Astrocyte (in vitro differentiated cells and primary cell): ENCODE data around the gene CCDC141. TPM values are rescaled to one million over a fixed set of nuclear protein-coding genes. Genes with fewer than 3 reads are reported as not detected.

ENCODE experiments used
- DNase-seq: peaks from one replicate; pipeline ENCODE4 v3.0.0-alpha.2; 2010; ENCODE audit warnings: low read depth
- FAIRE-seq: peaks from 2 replicates; lab custom pipeline; 2011; peaks lifted over from hg19 to GRCh38; lab: Jason Lieb, UNC
- H2AFZ ChIP-seq: 2 replicates; pipeline ENCODE4 v1.6.0; 2012; ENCODE audit warnings: low read depth, low read length, inconsistent platforms
- H3K27ac ChIP-seq: 2 replicates; pipeline ENCODE4 v1.5.1; 2011; ENCODE audit warnings: low read depth, low read length, inconsistent platforms
- H3K27me3 ChIP-seq: 2 replicates; pipeline ENCODE4 v1.6.0; 2011; ENCODE audit warnings: low read length, inconsistent platforms; ENCODE audit not compliant: insufficient read depth
- H3K36me3 ChIP-seq: 2 replicates; pipeline ENCODE4 v1.5.1; 2011; ENCODE audit warnings: low read length, inconsistent platforms; ENCODE audit not compliant: insufficient read depth
- H3K4me1 ChIP-seq: 2 replicates; pipeline ENCODE4 v1.5.1; 2011; ENCODE audit warnings: low read length, inconsistent platforms; ENCODE audit not compliant: insufficient read depth
- H3K4me2 ChIP-seq: 2 replicates; pipeline ENCODE4 v1.6.0; 2012; ENCODE audit warnings: low read length, inconsistent platforms
- H3K4me3 ChIP-seq: 2 replicates; pipeline ENCODE4 v1.5.1; 2011; ENCODE audit warnings: low read depth, mild to moderate bottlenecking, low read length, inconsistent platforms; ENCODE audit not compliant: insufficient read depth
- H3K79me2 ChIP-seq: 2 replicates; pipeline ENCODE4 v1.6.0; 2012; ENCODE audit warnings: mild to moderate bottlenecking, low read length, inconsistent platforms; ENCODE audit not compliant: insufficient read depth
- H3K9ac ChIP-seq: 2 replicates; pipeline ENCODE4 v1.6.0; 2012; ENCODE audit warnings: mild to moderate bottlenecking, low read length, inconsistent platforms
- H3K9me3 ChIP-seq: 2 replicates; pipeline ENCODE4 v1.5.1; 2012; ENCODE audit warnings: low read depth, mild to moderate bottlenecking, low read length, inconsistent platforms; ENCODE audit not compliant: insufficient read depth
- H4K20me1 ChIP-seq: 2 replicates; pipeline ENCODE4 v1.6.0; 2012; ENCODE audit warnings: low read length, inconsistent platforms; ENCODE audit not compliant: insufficient read depth
- H3K27ac Mint-ChIP-seq: one replicate; pipeline ENCODE4 v1.8.0; 2021; ENCODE audit warnings: mild to moderate bottlenecking, mixed read lengths; ENCODE audit not compliant: unreplicated experiment
- H3K27me3 Mint-ChIP-seq: one replicate; pipeline ENCODE4 v1.8.0; 2021; ENCODE audit warnings: low read depth, mixed read lengths; ENCODE audit not compliant: unreplicated experiment
- H3K36me3 Mint-ChIP-seq: one replicate; pipeline ENCODE4 v1.8.0; 2021; ENCODE audit warnings: low read depth, mixed read lengths; ENCODE audit not compliant: unreplicated experiment
- H3K4me1 Mint-ChIP-seq: one replicate; pipeline ENCODE4 v1.8.0; 2021; ENCODE audit warnings: low read depth, mixed read lengths; ENCODE audit not compliant: unreplicated experiment
- H3K4me3 Mint-ChIP-seq: one replicate; pipeline ENCODE4 v1.8.0; 2021; ENCODE audit warnings: mild to moderate bottlenecking, moderate library complexity, mixed read lengths; ENCODE audit not compliant: unreplicated experiment
- H3K9me3 Mint-ChIP-seq: one replicate; pipeline ENCODE4 v1.8.0; 2021; ENCODE audit warnings: mild to moderate bottlenecking, mixed read lengths; ENCODE audit not compliant: unreplicated experiment
- CTCF ChIP-seq: IDR thresholded peaks from 2 replicates; pipeline ENCODE4 v1.5.1; 2011; ENCODE audit warnings: low read depth, mild to moderate bottlenecking, inconsistent platforms, low read length, moderate library complexity; ENCODE audit not compliant: insufficient read depth
- EZH2 ChIP-seq: IDR thresholded peaks from 2 replicates; pipeline ENCODE4 v1.6.1; 2012; ENCODE audit warnings: mild to moderate bottlenecking, low read length, inconsistent platforms; ENCODE audit not compliant: insufficient read depth
- total RNA-seq: library from RNA; stranded (reverse); gene quantifications from 2 replicates; pipeline ENCODE4 v1.2.1, GENCODE V29; 2021

The CCDC141 gene
- total RNA-seq, 1 donor from 2014 or later: 0.18 TPM

- FAIRE-seq: no peak
- no peaks in the 10 kb centered on the region for H3K9me3 ChIP-seq
Observed at GRCh38 chr2:178980815-178981214, 69.1 kb downstream of the CCDC141 start.

DNA sequence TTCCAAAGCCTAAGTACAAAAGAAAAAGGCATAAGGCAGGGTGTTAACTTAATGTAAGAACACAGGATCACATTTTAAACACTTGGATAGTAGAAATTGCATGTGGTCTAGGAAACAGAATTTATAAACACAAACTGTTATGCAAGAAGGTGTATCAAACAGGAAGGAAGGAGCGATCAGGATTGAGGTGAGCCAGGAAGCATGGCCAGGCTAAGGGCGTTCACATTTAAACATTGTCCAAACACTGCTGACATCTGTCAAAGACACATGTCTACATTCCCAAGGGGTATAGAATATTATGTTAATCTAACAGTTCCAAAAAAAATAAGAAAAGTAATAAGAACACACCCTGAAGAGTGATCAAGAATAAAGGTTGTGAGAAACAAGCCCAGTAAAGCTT lies 71.3 kb downstream of the CCDC141 start:
- Histone ChIP-seq H3K9me3 (no peaks in the 10 kb centered on the region), H3K9ac (no peak overlapping the region), H3K27ac (no peak overlapping the region), H3K4me3 (no peak overlapping the region), H3K4me2 (no peak overlapping the region), H3K79me2 (no peaks in the 10 kb centered on the region), H3K4me1 (no peaks in the 10 kb centered on the region), H3K27me3 (no peaks in the 10 kb centered on the region), H2AFZ (no peak overlapping the region), H4K20me1 (no peaks in the 10 kb centered on the region), H3K36me3 (no peaks in the 10 kb centered on the region)
- TF ChIP-seq EZH2 (no peak), CTCF (no peak)
- H3K27ac Mint-ChIP-seq: no peak overlapping the region
- no peaks in the 10 kb centered on the region for H3K36me3 Mint-ChIP-seq
- FAIRE-seq (no peak), DNase-seq (no peak)
- no peak overlapping the region for H3K4me3 Mint-ChIP-seq
- no peaks in the 10 kb centered on the region for H3K27me3 Mint-ChIP-seq
- H3K4me1 Mint-ChIP-seq: no peaks in the 10 kb centered on the region
- peaks cover 2% of the 10 kb centered on the region for H3K9me3 Mint-ChIP-seq

More at GRCh38 chr2:178980815-178981214, 69.1 kb downstream of the CCDC141 start:
- Mint-ChIP-seq H3K4me1 (no peaks in the 10 kb centered on the region), H3K27me3 (no peaks in the 10 kb centered on the region), H3K27ac (no peak overlapping the region), H3K4me3 (no peak overlapping the region), H3K9me3 (peaks cover 2% of the 10 kb centered on the region), H3K36me3 (no peaks in the 10 kb centered on the region)
- no peaks in the 10 kb centered on the region for H3K79me2 ChIP-seq
- H3K9ac ChIP-seq: no peak overlapping the region
- H3K36me3 ChIP-seq: no peaks in the 10 kb centered on the region
- TF ChIP-seq EZH2 (no peak), CTCF (no peak)
- no peak overlapping the region for H2AFZ ChIP-seq
- H4K20me1 ChIP-seq: no peaks in the 10 kb centered on the region
- H3K4me1 ChIP-seq: no peaks in the 10 kb centered on the region
- H3K27ac ChIP-seq: no peak overlapping the region
- H3K4me2 ChIP-seq: no peak overlapping the region
- H3K4me3 ChIP-seq: no peak overlapping the region
- H3K27me3 ChIP-seq: no peaks in the 10 kb centered on the region
- DNase-seq: no peak

- Histone ChIP-seq H4K20me1 (no peaks in the 10 kb centered on the region), H3K4me3 (no peak overlapping the region), H3K36me3 (no peaks in the 10 kb centered on the region), H3K79me2 (no peaks in the 10 kb centered on the region), H3K4me1 (no peaks in the 10 kb centered on the region), H3K4me2 (no peak overlapping the region), H3K9ac (no peak overlapping the region), H3K27me3 (no peaks in the 10 kb centered on the region), H3K9me3 (no peaks in the 10 kb centered on the region), H3K27ac (no peak overlapping the region), H2AFZ (no peak overlapping the region)
- no peak for DNase-seq
- FAIRE-seq: no peak
- Mint-ChIP-seq H3K36me3 (no peaks in the 10 kb centered on the region), H3K9me3 (no peaks in the 10 kb centered on the region), H3K27ac (no peak overlapping the region), H3K27me3 (no peaks in the 10 kb centered on the region), H3K4me3 (no peak overlapping the region), H3K4me1 (no peaks in the 10 kb centered on the region)
- TF ChIP-seq EZH2 (no peak), CTCF (no peak)
Observed at GRCh38 chr2:178976351-178976750, 73.6 kb downstream of the CCDC141 start.
